HG03103 (cell line): Measurements from ENCODE around the gene PDE4DIP.
"Not testable (repeated sequence)": the region's sequence is repeated elsewhere in the genome, so short reads cannot be mapped to it uniquely, and the experiment has no call there.

ENCODE experiments used
- ATAC-seq: cut with Tn5 transposase; IDR thresholded peaks from one replicate; pipeline ENCODE4 v1.9.1; 2021; ENCODE audit warnings: low read depth; ENCODE audit not compliant: unreplicated experiment

PDE4DIP gene

GRCh38 chr1:149024327-149024726 is 180.1 kb downstream of the PDE4DIP start:
- ATAC-seq = not testable (repeated sequence)

GRCh38 chr1:149033916-149034315 is 189.7 kb downstream of the PDE4DIP start:
- not testable (repeated sequence) for ATAC-seq

- ATAC-seq = not testable (repeated sequence)
These were observed 198.8 kb downstream of the PDE4DIP start for GRCh38 chr1:149043056-149043455.

- not testable (repeated sequence) for ATAC-seq
These were observed 220.4 kb downstream of the PDE4DIP start for GRCh38 chr1:149064611-149065010.

- ATAC-seq = not testable (repeated sequence)
These were observed 231.4 kb downstream of the PDE4DIP start for GRCh38 chr1:149075505-149076127.
